Adipocyte (in vitro differentiated cells): ENCODE results near the gene RELB.

Source experiments
- DNase-seq: peaks from one replicate; pipeline ENCODE4 v3.0.0-alpha.2; 2015; ENCODE audit warnings: low read depth
- H3K27me3 ChIP-seq: replicated peaks from 2 replicates; pipeline ENCODE4 v1.7.0; 2013; ENCODE audit warnings: mild to moderate bottlenecking, low read length, moderate library complexity; ENCODE audit not compliant: control insufficient read depth, insufficient read depth
- H3K36me3 ChIP-seq: 2 replicates; pipeline ENCODE4 v1.7.0; 2013; ENCODE audit warnings: low read length, mild to moderate bottlenecking, moderate library complexity; ENCODE audit not compliant: control insufficient read depth, insufficient read depth, severe bottlenecking
- H3K4me1 ChIP-seq: 2 replicates; pipeline ENCODE4 v1.7.0; 2013; ENCODE audit warnings: mild to moderate bottlenecking, low read length, moderate library complexity; ENCODE audit not compliant: control insufficient read depth, insufficient read depth
- H3K4me3 ChIP-seq: 2 replicates; pipeline ENCODE4 v1.7.0; 2013; ENCODE audit warnings: mild to moderate bottlenecking, low read length, moderate library complexity
- H3K9ac ChIP-seq: 2 replicates; pipeline ENCODE4 v1.7.0; 2013; ENCODE audit warnings: mild to moderate bottlenecking, low read length, moderate library complexity
- H3K9me3 ChIP-seq: 2 replicates; pipeline ENCODE4 v1.7.0; 2013; ENCODE audit warnings: mild to moderate bottlenecking, low read length, moderate library complexity; ENCODE audit not compliant: control insufficient read depth

RELB gene

GRCh38 chr19:45001087-45001739 is at the start of gene RELB:
Gene RELB (plus strand): TSS chr19:45001464. CDS start chr19:45001580, 116 bp downstream.
- Histone ChIP-seq H3K27me3 (no peaks in the 10 kb centered on the region), H3K36me3 (no peaks in the 10 kb centered on the region), H3K9me3 (no peaks in the 10 kb centered on the region), H3K4me3 (peak within 1 kb of the TSS; percentile 81), H3K9ac (peak within 1 kb of the TSS; percentile 83), H3K4me1 (peaks cover 3% of the 10 kb centered on the region)
- peak; percentile 98 for DNase-seq

- no peaks in the 10 kb centered on the region for H3K9me3 ChIP-seq
- H3K9ac ChIP-seq, result peak overlapping the region; percentile 95
Observed at GRCh38 chr19:44954278-44954648, 47.0 kb upstream of the RELB start.

GRCh38 chr19:44954649-44955504 is 46.4 kb upstream of the RELB start, which contains the start of gene CLPTM1:
Gene CLPTM1 (plus strand): TSS chr19:44955380. CDS start chr19:44955396, 16 bp downstream.
- Histone ChIP-seq H3K4me3 (peak within 1 kb of the TSS; percentile 93), H3K36me3 (peaks cover 3% of the 10 kb centered on the region), H3K9me3 (no peaks in the 10 kb centered on the region), H3K9ac (peak within 1 kb of the TSS; percentile 95), H3K27me3 (no peaks in the 10 kb centered on the region), H3K4me1 (peaks cover 41% of the 10 kb centered on the region)
- DNase-seq, result peak; percentile 99

More at GRCh38 chr19:44954278-44954648, 47.0 kb upstream of the RELB start:
- peaks cover 3% of the 10 kb centered on the region for H3K36me3 ChIP-seq
- H3K4me3 ChIP-seq, result peak overlapping the region; percentile 93
- DNase-seq, result no peak
- H3K4me1 ChIP-seq, result peaks cover 41% of the 10 kb centered on the region
- H3K27me3 ChIP-seq, result no peaks in the 10 kb centered on the region

- no peaks in the 10 kb centered on the region for H3K9me3 ChIP-seq
- peak; percentile 24 for DNase-seq
- peaks cover 7% of the 10 kb centered on the region for H3K36me3 ChIP-seq
- H3K27me3 ChIP-seq, result no peaks in the 10 kb centered on the region
- peaks cover 37% of the 10 kb centered on the region for H3K4me1 ChIP-seq
- peak overlapping the region; percentile 95 for H3K9ac ChIP-seq
- H3K4me3 ChIP-seq, result peak overlapping the region; percentile 93
Observed at GRCh38 chr19:44955505-44956439, 45.5 kb upstream of the RELB start.

- DNase-seq, result no peak
- peaks cover 25% of the 10 kb centered on the region for H3K4me1 ChIP-seq
- H3K4me3 ChIP-seq, result peak overlapping the region; percentile 93
- peak overlapping the region; percentile 95 for H3K9ac ChIP-seq
- no peaks in the 10 kb centered on the region for H3K27me3 ChIP-seq
- peaks cover 24% of the 10 kb centered on the region for H3K36me3 ChIP-seq
- H3K9me3 ChIP-seq, result no peaks in the 10 kb centered on the region
Observed at GRCh38 chr19:44957526-44957925, 43.7 kb upstream of the RELB start.

GRCh38 chr19:44958090-44958489 is 43.2 kb upstream of the RELB start:
- H3K4me3 ChIP-seq, result no peak overlapping the region
- peaks cover 25% of the 10 kb centered on the region for H3K4me1 ChIP-seq
- peaks cover 25% of the 10 kb centered on the region for H3K36me3 ChIP-seq
- DNase-seq, result no peak
- H3K9ac ChIP-seq, result peak overlapping the region; percentile 95
- no peaks in the 10 kb centered on the region for H3K9me3 ChIP-seq
- H3K27me3 ChIP-seq, result no peaks in the 10 kb centered on the region

GRCh38 chr19:44959691-44960090 is 41.6 kb upstream of the RELB start:
- DNase-seq, result no peak

GRCh38 chr19:44960906-44961728 is 40.1 kb upstream of the RELB start:
- Histone ChIP-seq H3K36me3 (peaks cover 37% of the 10 kb centered on the region), H3K4me1 (peaks cover 23% of the 10 kb centered on the region), H3K27me3 (no peaks in the 10 kb centered on the region), H3K9me3 (no peaks in the 10 kb centered on the region), H3K9ac (no peak overlapping the region), H3K4me3 (no peak overlapping the region)
- DNase-seq, result no peak

More at GRCh38 chr19:44959691-44960090, 41.6 kb upstream of the RELB start:
- Histone ChIP-seq H3K27me3 (no peaks in the 10 kb centered on the region), H3K4me3 (no peak overlapping the region), H3K4me1 (peaks cover 25% of the 10 kb centered on the region), H3K9ac (no peak overlapping the region), H3K9me3 (no peaks in the 10 kb centered on the region), H3K36me3 (peaks cover 33% of the 10 kb centered on the region)

GRCh38 chr19:44961821-44962220 is 39.4 kb upstream of the RELB start:
- H3K9ac ChIP-seq, result no peak overlapping the region
- H3K36me3 ChIP-seq, result peaks cover 42% of the 10 kb centered on the region
- no peaks in the 10 kb centered on the region for H3K9me3 ChIP-seq
- no peaks in the 10 kb centered on the region for H3K27me3 ChIP-seq
- no peak for DNase-seq
- H3K4me1 ChIP-seq, result peaks cover 16% of the 10 kb centered on the region
- H3K4me3 ChIP-seq, result no peak overlapping the region

GRCh38 chr19:44968118-44968517 is 33.1 kb upstream of the RELB start:
- Histone ChIP-seq H3K4me3 (no peak overlapping the region), H3K9ac (no peak overlapping the region), H3K9me3 (no peaks in the 10 kb centered on the region), H3K27me3 (no peaks in the 10 kb centered on the region), H3K36me3 (peaks cover 45% of the 10 kb centered on the region), H3K4me1 (no peaks in the 10 kb centered on the region)
- DNase-seq, result no peak
